ENCODE results near the gene SLC25A29. TPM values are rescaled to one million over a fixed set of nuclear protein-coding genes. Genes with fewer than 3 reads are reported as not detected.

SLC25A29 gene
- total and polyA plus RNA-seq, 2 of the 13 experiments (the other 11 are each of a cell fraction or from before 2014, with no cell fraction given) = 12.2 to 17.2 TPM

GRCh38 chr14:100290607-100291304 is 15.5 kb downstream of the SLC25A29 start (continued):
- TF ChIP-seq E2F1 (CRISPR knock-in tag; IDR thresholded peaks at IDR 0.05) (no peak), RXRA (CRISPR knock-in tag; IDR thresholded peaks at IDR 0.05) (peak; percentile 91), ZBTB2 (CRISPR knock-in tag; IDR thresholded peaks at IDR 0.05; ENCODE audit: low read depth) (peak; percentile 67; the same call in 1 of the 2 replicates), BORCS8-MEF2B (CRISPR knock-in tag; IDR thresholded peaks at IDR 0.05) (0 out of 2 replicates have a peak, but pooled peaks have one; percentile 50), ZNF768 (CRISPR knock-in tag; IDR thresholded peaks at IDR 0.05) (no peak), ATF2 (CRISPR knock-in tag; IDR thresholded peaks at IDR 0.05) (peak; percentile 42; the same call in 1 of the 2 replicates), ELK4 (CRISPR knock-in tag; IDR thresholded peaks at IDR 0.05; ENCODE audit: borderline replicate concordance) (no peak), ZFP82 (CRISPR knock-in tag; IDR thresholded peaks at IDR 0.05; ENCODE audit: borderline replicate concordance) (no peak), MEIS1 (CRISPR knock-in tag; IDR thresholded peaks at IDR 0.05; ENCODE audit: borderline replicate concordance) (0 out of 2 replicates have a peak, but pooled peaks have one; percentile 61), ZSCAN20 (CRISPR knock-in tag; IDR thresholded peaks at IDR 0.05; ENCODE audit: borderline replicate concordance) (no peak), SAFB2 (CRISPR knock-in tag; IDR thresholded peaks at IDR 0.05; ENCODE audit: borderline replicate concordance, low read depth) (no peak; the same call in 1 of the 2 replicates), PRMT3 (CRISPR knock-in tag; IDR thresholded peaks at IDR 0.05; ENCODE audit: borderline replicate concordance, low read depth) (no peak), ZNF446 (CRISPR knock-in tag; IDR thresholded peaks at IDR 0.05) (no peak), ZNF383 (CRISPR knock-in tag; IDR thresholded peaks at IDR 0.05; ENCODE audit: borderline replicate concordance) (no peak), SCMH1 (CRISPR knock-in tag; IDR thresholded peaks at IDR 0.05; ENCODE audit: borderline replicate concordance) (no peak), NFIC (IDR thresholded peaks at IDR 0.05; ENCODE audit: low read length) (no peak), ARID3A (IDR thresholded peaks at IDR 0.05; ENCODE audit: low read depth, low read length) (no peak), SNAPC5 (CRISPR knock-in tag; IDR thresholded peaks at IDR 0.05; ENCODE audit: borderline replicate concordance) (no peak), FUBP1 (CRISPR knock-in tag; IDR thresholded peaks at IDR 0.05; ENCODE audit: borderline replicate concordance) (no peak)
